Panc1 (cell line): Measurements from ENCODE around the gene RBM14. TPM values are rescaled to one million over a fixed set of nuclear protein-coding genes. Genes with fewer than 3 reads are reported as not detected.

ENCODE experiments used
- ATAC-seq: fragments of 200-7000 bp; cut with Tn5 transposase; 2 replicates; pipeline ENCODE4 v1.9.1; 2020; ENCODE audit warnings: mild to moderate bottlenecking, moderate library complexity
- BruUV-seq: library from RNA; stranded (reverse); fragments of 400-500 nt; replicated peaks from 2 replicates; lab custom pipeline; 2021; lab: Mats Ljungman, UMichigan
- CTCF ChIA-PET: fragments of 300-600 bp; sonication (Branson Sonifier 250); formaldehyde crosslinking; loops from one replicate; lab custom pipeline; 2022; ENCODE audit warnings: antibody characterized with exemption; lab: Charles Lee
- POLR2A ChIA-PET: fragments of 300-600 bp; sonication (Branson Sonifier 250); formaldehyde crosslinking; loops from one replicate; lab custom pipeline; 2022; ENCODE audit warnings: antibody characterized with exemption; lab: Charles Lee
- DNase-seq: peaks from one replicate; pipeline ENCODE4 v3.0.0-alpha.2; 2010; ENCODE audit warnings: low read depth, low spot score
- H3K27ac ChIP-seq: 2 replicates; pipeline ENCODE4 v1.5.1; 2011; ENCODE audit warnings: mild to moderate bottlenecking, low read length, inconsistent platforms
- H3K27me3 ChIP-seq: fragments of 200-500 bp; sonication (Bioruptor generic); 2 replicates; pipeline ENCODE4 v1.6.0; 2014; ENCODE audit warnings: low read length, inconsistent platforms; ENCODE audit not compliant: control insufficient read depth, insufficient read depth
- H3K36me3 ChIP-seq: fragments of 200-500 bp; sonication (Bioruptor generic); 2 replicates; pipeline ENCODE4 v1.5.1; 2014; ENCODE audit warnings: inconsistent platforms, mild to moderate bottlenecking, low read length, moderate library complexity; ENCODE audit not compliant: control insufficient read depth, insufficient read depth
- H3K4me1 ChIP-seq: 2 replicates; pipeline ENCODE4 v1.5.1; 2011; ENCODE audit warnings: inconsistent platforms, mild to moderate bottlenecking, low read length, moderate library complexity; ENCODE audit not compliant: control insufficient read depth, insufficient read depth
- H3K4me3 ChIP-seq, 2 experiments: 2 replicates each; pipeline ENCODE4 v1.5.1; 2011 to 2012; ENCODE audit warnings: low read depth in 2 of 2, low read length in 2 of 2, mild to moderate bottlenecking in 2 of 2, inconsistent platforms in 1 of 2, moderate library complexity in 1 of 2
- H3K9me3 ChIP-seq: fragments of 200-500 bp; sonication (Bioruptor generic); 2 replicates; pipeline ENCODE4 v1.5.1; 2014; ENCODE audit warnings: low read depth, mild to moderate bottlenecking, inconsistent platforms, low read length, moderate library complexity; ENCODE audit not compliant: control insufficient read depth, insufficient read depth
- POLR2AphosphoS5 ChIP-seq: IDR thresholded peaks from 2 replicates; pipeline ENCODE4 v1.6.1; 2012; ENCODE audit warnings: mild to moderate bottlenecking, low read depth, low read length, moderate library complexity
- SIN3A ChIP-seq: IDR thresholded peaks from 2 replicates; pipeline ENCODE4 v1.6.1; 2012; ENCODE audit warnings: low read depth, mild to moderate bottlenecking, low read length, moderate library complexity, borderline replicate concordance; ENCODE audit not compliant: insufficient read depth
- TCF7L2 ChIP-seq: IDR thresholded peaks from 2 replicates; pipeline ENCODE4 v1.6.1; 2011; ENCODE audit warnings: mild to moderate bottlenecking, low read depth, low read length, inconsistent platforms
- in situ Hi-C: cut with HindIII; loops from 2 replicates; pipeline ENCODE4 v1.10.0; 2016; ENCODE audit warnings: low sequenced_read_pairs, low pct_unique_long_range_greater_than_20kb
- intact Hi-C: fragments of 100-400 bp; cut with micrococcal nuclease; formaldehyde crosslinking; loops from one replicate; pipeline ENCODE4 v1.10.0; 2022; ENCODE audit not compliant: unreplicated experiment
- total RNA-seq: library from RNA; stranded (reverse); gene quantifications from one replicate; pipeline ENCODE4 v1.2.1, GENCODE V29; 2021; ENCODE audit not compliant: unreplicated experiment
- TF ChIP-seq, protein P1 (sequence below): fragments of 450-650 bp; IDR thresholded peaks from 2 replicates; pipeline ENCODE4 v1.5.1; 2017; ENCODE audit warnings: mild to moderate bottlenecking
- TF ChIP-seq, protein P2 (sequence below), 2 experiments: IDR thresholded peaks; 2 replicates each; pipeline ENCODE4 v1.6.1; 2011 to 2012; ENCODE audit warnings: low read depth in 2 of 2, control low read depth in 1 of 2, low read length in 1 of 2, mild to moderate bottlenecking in 1 of 2, moderate library complexity in 1 of 2; ENCODE audit not compliant: insufficient read depth in 1 of 2

Gene RBM14
- total RNA-seq, 1 experiment from 2014 or later = 93.9 TPM

DNA sequence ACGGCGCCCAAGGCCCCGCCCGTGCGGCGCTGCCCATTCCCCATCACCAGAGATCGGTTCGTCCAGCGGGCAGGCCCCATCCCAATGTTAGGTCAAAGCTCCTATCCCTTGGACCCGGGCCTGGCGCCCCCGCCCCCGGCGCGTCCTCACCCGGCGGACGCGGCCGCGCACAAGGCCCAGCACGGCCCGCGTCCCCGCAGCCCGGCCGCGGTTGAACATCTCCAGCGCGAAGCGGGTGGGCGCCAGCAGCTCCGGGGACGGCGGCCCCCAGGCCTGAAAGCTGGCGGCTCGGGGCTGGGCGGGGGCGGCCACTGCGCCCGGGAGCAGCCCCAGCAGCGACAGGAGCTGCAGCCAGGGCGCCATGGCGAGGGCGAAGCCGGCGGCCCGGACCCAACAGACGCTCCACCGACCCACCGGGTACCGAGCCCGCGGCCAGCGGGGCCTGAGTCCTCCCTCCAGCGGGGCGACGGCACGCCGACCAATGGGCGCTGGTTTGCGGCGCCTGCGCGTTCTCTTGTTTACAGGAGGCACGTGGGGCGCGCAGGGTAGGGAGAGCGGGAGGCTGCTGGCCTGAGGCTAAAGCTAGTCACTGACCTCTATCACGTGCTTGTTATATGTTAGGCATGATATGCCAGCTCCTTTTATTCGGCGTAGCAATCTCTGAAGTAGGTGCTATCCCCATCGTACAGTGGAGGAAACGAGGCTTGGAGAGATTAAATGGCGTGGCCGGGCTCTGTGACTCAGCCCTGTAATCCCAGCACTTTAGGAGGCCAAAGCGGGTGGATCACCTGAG is 48.1 kb upstream of the RBM14 start, which contains the start of gene CTSF:
Gene CTSF (minus strand): TSS at position 483 of the 793 bp plus-strand sequence. CDS start 120 bp downstream, at position 363.
- intact Hi-C loops = no loop called here
- no peaks in the 10 kb centered on the region for H3K9me3 ChIP-seq
- no peak within 1 kb of the TSS for H3K27ac ChIP-seq

DNA sequence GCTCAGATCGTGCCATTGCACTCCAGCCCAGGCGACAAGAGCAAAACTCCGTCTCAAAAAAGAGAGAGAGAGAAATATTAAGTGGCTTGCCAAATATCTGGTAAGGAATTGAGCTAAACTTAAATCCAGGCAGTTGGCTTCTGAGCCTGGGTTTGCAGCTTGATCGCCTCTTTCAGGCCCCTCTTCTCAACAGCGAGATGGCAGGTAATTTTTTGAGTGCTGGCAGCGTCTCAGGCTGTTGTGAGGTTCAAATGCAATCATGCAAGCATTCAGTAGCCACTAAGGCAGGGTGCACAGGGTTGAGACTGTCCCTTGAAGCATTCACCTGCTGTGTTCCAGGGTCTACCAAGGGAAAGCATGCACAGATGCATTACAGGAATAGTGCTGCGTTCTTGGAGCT is 47.4 kb upstream of the RBM14 start:
- intact Hi-C loops (no loop called here), in situ Hi-C loops (no loop called here)
- no peak for DNase-seq
- Histone ChIP-seq H3K27me3 (no peaks in the 10 kb centered on the region), H3K4me3 (no peak overlapping the region), H3K4me1 (no peaks in the 10 kb centered on the region), H3K36me3 (no peaks in the 10 kb centered on the region), H3K9me3 (no peaks in the 10 kb centered on the region), H3K27ac (no peak overlapping the region)
- POLR2A ChIA-PET = interaction anchor here (0.7 kb wide), 1 partner anchor 9 kb away, joined by 3 read pairs; no protein-coding TSS in a partner anchor
- TF ChIP-seq POLR2AphosphoS5 = no peak
- TF ChIP-seq SIN3A = no peak
- TF ChIP-seq, protein P1, sequence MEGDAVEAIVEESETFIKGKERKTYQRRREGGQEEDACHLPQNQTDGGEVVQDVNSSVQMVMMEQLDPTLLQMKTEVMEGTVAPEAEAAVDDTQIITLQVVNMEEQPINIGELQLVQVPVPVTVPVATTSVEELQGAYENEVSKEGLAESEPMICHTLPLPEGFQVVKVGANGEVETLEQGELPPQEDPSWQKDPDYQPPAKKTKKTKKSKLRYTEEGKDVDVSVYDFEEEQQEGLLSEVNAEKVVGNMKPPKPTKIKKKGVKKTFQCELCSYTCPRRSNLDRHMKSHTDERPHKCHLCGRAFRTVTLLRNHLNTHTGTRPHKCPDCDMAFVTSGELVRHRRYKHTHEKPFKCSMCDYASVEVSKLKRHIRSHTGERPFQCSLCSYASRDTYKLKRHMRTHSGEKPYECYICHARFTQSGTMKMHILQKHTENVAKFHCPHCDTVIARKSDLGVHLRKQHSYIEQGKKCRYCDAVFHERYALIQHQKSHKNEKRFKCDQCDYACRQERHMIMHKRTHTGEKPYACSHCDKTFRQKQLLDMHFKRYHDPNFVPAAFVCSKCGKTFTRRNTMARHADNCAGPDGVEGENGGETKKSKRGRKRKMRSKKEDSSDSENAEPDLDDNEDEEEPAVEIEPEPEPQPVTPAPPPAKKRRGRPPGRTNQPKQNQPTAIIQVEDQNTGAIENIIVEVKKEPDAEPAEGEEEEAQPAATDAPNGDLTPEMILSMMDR = no peak
- TF ChIP-seq, protein P2, sequence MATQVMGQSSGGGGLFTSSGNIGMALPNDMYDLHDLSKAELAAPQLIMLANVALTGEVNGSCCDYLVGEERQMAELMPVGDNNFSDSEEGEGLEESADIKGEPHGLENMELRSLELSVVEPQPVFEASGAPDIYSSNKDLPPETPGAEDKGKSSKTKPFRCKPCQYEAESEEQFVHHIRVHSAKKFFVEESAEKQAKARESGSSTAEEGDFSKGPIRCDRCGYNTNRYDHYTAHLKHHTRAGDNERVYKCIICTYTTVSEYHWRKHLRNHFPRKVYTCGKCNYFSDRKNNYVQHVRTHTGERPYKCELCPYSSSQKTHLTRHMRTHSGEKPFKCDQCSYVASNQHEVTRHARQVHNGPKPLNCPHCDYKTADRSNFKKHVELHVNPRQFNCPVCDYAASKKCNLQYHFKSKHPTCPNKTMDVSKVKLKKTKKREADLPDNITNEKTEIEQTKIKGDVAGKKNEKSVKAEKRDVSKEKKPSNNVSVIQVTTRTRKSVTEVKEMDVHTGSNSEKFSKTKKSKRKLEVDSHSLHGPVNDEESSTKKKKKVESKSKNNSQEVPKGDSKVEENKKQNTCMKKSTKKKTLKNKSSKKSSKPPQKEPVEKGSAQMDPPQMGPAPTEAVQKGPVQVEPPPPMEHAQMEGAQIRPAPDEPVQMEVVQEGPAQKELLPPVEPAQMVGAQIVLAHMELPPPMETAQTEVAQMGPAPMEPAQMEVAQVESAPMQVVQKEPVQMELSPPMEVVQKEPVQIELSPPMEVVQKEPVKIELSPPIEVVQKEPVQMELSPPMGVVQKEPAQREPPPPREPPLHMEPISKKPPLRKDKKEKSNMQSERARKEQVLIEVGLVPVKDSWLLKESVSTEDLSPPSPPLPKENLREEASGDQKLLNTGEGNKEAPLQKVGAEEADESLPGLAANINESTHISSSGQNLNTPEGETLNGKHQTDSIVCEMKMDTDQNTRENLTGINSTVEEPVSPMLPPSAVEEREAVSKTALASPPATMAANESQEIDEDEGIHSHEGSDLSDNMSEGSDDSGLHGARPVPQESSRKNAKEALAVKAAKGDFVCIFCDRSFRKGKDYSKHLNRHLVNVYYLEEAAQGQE (IDR thresholded peaks at IDR 0.05; ENCODE audit: insufficient read depth in 1 of 2, low read depth in 2 of 2, low read length in 1 of 2) = no peak
- TF ChIP-seq TCF7L2 = no peak
- CTCF ChIA-PET = interaction anchor here (0.7 kb wide), 1 partner anchor 27 kb away, joined by 3 read pairs; no protein-coding TSS in a partner anchor
- ATAC-seq = no peak
- BruUV-seq = no TSS peak

More for the DNA sequence above, 48.1 kb upstream of the RBM14 start, which contains the start of gene CTSF:
- POLR2A ChIA-PET = interaction anchor here (0.6 kb wide), 1 partner anchor 805 kb away, joined by 3 read pairs; no protein-coding TSS in a partner anchor
- in situ Hi-C loops = no loop called here
- Histone ChIP-seq H3K36me3 (no peaks in the 10 kb centered on the region), H3K4me1 (no peaks in the 10 kb centered on the region), H3K27me3 (no peaks in the 10 kb centered on the region), H3K4me3 (peak within 1 kb of the TSS; percentile 45 to 47)
- ATAC-seq = peak; percentile 92
- peak; percentile 28 for DNase-seq
- TF ChIP-seq, protein P2 (IDR thresholded peaks at IDR 0.05; ENCODE audit: insufficient read depth in 1 of 2, low read depth in 2 of 2, low read length in 1 of 2) = no peak
- TF ChIP-seq TCF7L2 = no peak
- TF ChIP-seq, protein P1 = no peak
- no peak; the same call in 1 of the 2 replicates for TF ChIP-seq SIN3A
- no peak for TF ChIP-seq POLR2AphosphoS5
- CTCF ChIA-PET = interaction anchor here (0.7 kb wide), 1 partner anchor 28 kb away, joined by 3 read pairs; no protein-coding TSS in a partner anchor
- BruUV-seq = no TSS peak
